GM12878 (cell line): ENCODE data around the gene NRXN3. TPM values are rescaled to one million over a fixed set of nuclear protein-coding genes. Genes with fewer than 3 reads are reported as not detected.

Source experiments
- ATAC-seq: fragments of 200-7000 bp; cut with Tn5 transposase; 3 replicates; pipeline ENCODE4 v1.9.1; 2020; ENCODE audit warnings: mild to moderate bottlenecking, moderate library complexity
- BruUV-seq: library from RNA; stranded (reverse); fragments of 400-500 nt; replicated peaks from 2 replicates; lab custom pipeline; 2021; lab: Mats Ljungman, UMichigan
- CTCF ChIA-PET: fragments of 300-600 bp; sonication (Branson Sonifier 250); formaldehyde crosslinking; extraction: SDS; loops from one replicate; lab custom pipeline; 2021; ENCODE audit warnings: inconsistent platforms; lab: Yijun Ruan, JAX
- POLR2A ChIA-PET: fragments of 350-600 bp; formaldehyde crosslinking; extraction: SDS; loops from one replicate; lab custom pipeline; 2021; ENCODE audit warnings: inconsistent platforms; lab: Charles Lee
- RAD21 ChIA-PET: fragments of 300-600 bp; sonication (Branson Sonifier 250); formaldehyde crosslinking; loops from one replicate; lab custom pipeline; 2023; ENCODE audit warnings: antibody characterized with exemption; ENCODE audit not compliant: unreplicated experiment; lab: Charles Lee
- SMC1A ChIA-PET: fragments of 300-600 bp; sonication (Branson Sonifier 250); formaldehyde crosslinking; loops from one replicate; lab custom pipeline; 2023; ENCODE audit not compliant: unreplicated experiment, uncharacterized antibody; lab: Charles Lee
- DNase-seq: peaks from one replicate; pipeline ENCODE4 v3.0.0-alpha.2; 2011; ENCODE audit warnings: low read depth, low spot score
- FAIRE-seq: peaks from 3 replicates; lab custom pipeline; 2011; peaks lifted over from hg19 to GRCh38; lab: Jason Lieb, UNC
- H2AFZ ChIP-seq: 2 replicates; pipeline ENCODE4 v1.6.0; 2011; ENCODE audit warnings: low read depth, low read length, control low read depth; ENCODE audit not compliant: control insufficient read depth
- H3K27ac ChIP-seq: 2 replicates; pipeline ENCODE4 v1.5.1; 2011; ENCODE audit warnings: control low read depth; ENCODE audit not compliant: control insufficient read depth, insufficient read depth
- H3K27me3 ChIP-seq, 2 experiments: replicated peaks in 1 of 2; 2 replicates each; pipeline versions ENCODE4 v1.6.0 to v1.6.1; 2011; ENCODE audit warnings: low read length in 1 of 2; ENCODE audit not compliant: control insufficient read depth in 2 of 2, insufficient read depth in 2 of 2
- H3K36me3 ChIP-seq, 2 experiments: 2 replicates each; pipeline ENCODE4 v1.5.1; 2011; ENCODE audit warnings: low read length in 1 of 2; ENCODE audit not compliant: control insufficient read depth in 2 of 2, insufficient read depth in 2 of 2
- H3K4me1 ChIP-seq: 2 replicates; pipeline ENCODE4 v1.6.1; 2011; ENCODE audit warnings: mild to moderate bottlenecking, low read length, moderate library complexity, mixed read lengths; ENCODE audit not compliant: control insufficient read depth, insufficient read depth
- H3K4me2 ChIP-seq: 2 replicates; pipeline ENCODE4 v1.6.0; 2011; ENCODE audit warnings: control low read depth; ENCODE audit not compliant: control insufficient read depth, insufficient read depth
- H3K4me3 ChIP-seq: fragments of 200-600 bp; sonication (generic); 2 replicates; pipeline ENCODE4 v1.5.1; 2016
- H3K79me2 ChIP-seq: 2 replicates; pipeline ENCODE4 v1.6.0; 2011; ENCODE audit warnings: low read length; ENCODE audit not compliant: control insufficient read depth, insufficient read depth
- H3K9ac ChIP-seq: 2 replicates; pipeline ENCODE4 v1.8.0; 2011; ENCODE audit warnings: low read length, control low read depth, mixed read lengths; ENCODE audit not compliant: control insufficient read depth, insufficient read depth
- H3K9me3 ChIP-seq: replicated peaks from 3 replicates; pipeline ENCODE4 v1.5.1; 2011; ENCODE audit warnings: mild to moderate bottlenecking, low read length; ENCODE audit not compliant: control insufficient read depth, insufficient read depth
- H4K20me1 ChIP-seq: 2 replicates; pipeline ENCODE4 v1.6.0; 2011; ENCODE audit not compliant: control insufficient read depth, insufficient read depth
- CHD4 ChIP-seq: fragments of 200-600 bp; sonication (generic); IDR thresholded peaks from 2 replicates; pipeline ENCODE4 v1.6.1; 2016; ENCODE audit warnings: mild to moderate bottlenecking
- FOS ChIP-seq: IDR thresholded peaks from 3 replicates; pipeline ENCODE4 v1.6.1; 2011; ENCODE audit warnings: borderline replicate concordance; ENCODE audit not compliant: insufficient read length; ENCODE audit errors: extremely low read depth
- HDAC2 ChIP-seq: fragments of 200-600 bp; sonication (generic); IDR thresholded peaks from 2 replicates; pipeline ENCODE4 v1.6.1; 2017
- KDM1A ChIP-seq: fragments of 200-600 bp; sonication (generic); IDR thresholded peaks from 2 replicates; pipeline ENCODE4 v1.6.1; 2016; ENCODE audit warnings: borderline replicate concordance
- SMC3 ChIP-seq: IDR thresholded peaks from 2 replicates; pipeline ENCODE4 v1.6.1; 2011; ENCODE audit warnings: low read length, improper control_type of control experiment, borderline replicate concordance
- STAT1 ChIP-seq: fragments of 450-650 bp; conservative IDR thresholded peaks from 2 replicates; pipeline ENCODE4 v1.6.1; 2014; ENCODE audit warnings: antibody characterized with exemption, mild to moderate bottlenecking
- TCF7 ChIP-seq: IDR thresholded peaks from 2 replicates; pipeline ENCODE4 v1.6.1; 2014; ENCODE audit warnings: antibody characterized with exemption, borderline replicate concordance
- ZNF384 ChIP-seq: IDR thresholded peaks from 2 replicates; pipeline ENCODE4 v1.6.1; 2012; ENCODE audit warnings: low read depth, mild to moderate bottlenecking, low read length, improper control_type of control experiment, borderline replicate concordance
- ZSCAN29 ChIP-seq: fragments of 450-650 bp; IDR thresholded peaks from 2 replicates; pipeline ENCODE4 v1.6.1; 2017; ENCODE audit warnings: mild to moderate bottlenecking, moderate library complexity
- WGBS: methylation state at CpG from one replicate; pipeline ENCODE4 v1.1.6; 2016; ENCODE audit warnings: low lambda C conversion rate; ENCODE audit not compliant: insufficient replicate concordance, insufficient coverage; ENCODE audit errors: missing lambda C conversion rate; 5-methylcytosine and 5-hydroxymethylcytosine counted together
- in situ Hi-C: fragments of 300-500 bp; cut with MboI; formaldehyde crosslinking; loops from 9 replicates; pipeline ENCODE4 v1.14.3; 2018; ENCODE audit warnings: mixed read lengths
- intact Hi-C: fragments of 100-400 bp; cut with micrococcal nuclease; formaldehyde crosslinking; loops from one replicate; pipeline ENCODE4 v1.14.2; 2022; ENCODE audit not compliant: unreplicated experiment
- polyA plus RNA-seq, 11 experiments: library from polyadenylated mRNA; depleted of rRNA in 4 of 11; unstranded in 6 of 11; stranded (reverse) in 5 of 11; fragments of >200 nt; fragmentation: Nextera tagmentation in 4 of 11; fragmentation: Illumina TruSeq in 1 of 11; extraction: Ambion mirVana in 4 of 11; extraction: Trizol in 1 of 11; gene quantifications; 1 replicate in 1 of 11; 2 replicates in 10 of 11; pipeline versions ENCODE4 v1.2.1 to v1.2.3, GENCODE V29; 2011 to 2016; ENCODE audit warnings: inconsistent platforms in 2 of 11, missing spikeins in 2 of 11, low read depth in 1 of 11
- total RNA-seq, 4 experiments: library from RNA; depleted of rRNA in 3 of 4; stranded (reverse); fragments of >200 nt in 3 of 4; fragmentation: Illumina TruSeq in 1 of 4; extraction: Trizol in 1 of 4; gene quantifications; 2 replicates each; pipeline versions ENCODE4 v1.2.1 to v1.2.3, GENCODE V29; 2013 to 2021
- TF ChIP-seq, protein P1 (sequence below): fragments of 450-650 bp; formaldehyde crosslinking; IDR thresholded peaks from 2 replicates; pipeline ENCODE4 v1.5.0; 2022; ENCODE audit warnings: mild to moderate bottlenecking, missing genetic modification characterization
- TF ChIP-seq, protein P2 (sequence below): fragments of 450-650 bp; IDR thresholded peaks from 2 replicates; pipeline ENCODE4 v1.6.1; 2018; ENCODE audit warnings: mild to moderate bottlenecking, low read depth, moderate library complexity; ENCODE audit not compliant: partially characterized antibody
- TF ChIP-seq, protein P3 (sequence below): IDR thresholded peaks from 2 replicates; pipeline ENCODE4 v1.6.1; 2012; ENCODE audit warnings: low read length, inconsistent platforms

NRXN3 gene
- total and polyA plus RNA-seq, 10 of the 15 experiments (the other 5 are each of a cell fraction or from before 2014, with no cell fraction given): 0.52 to 3.3 (median 1.4) TPM

DNA sequence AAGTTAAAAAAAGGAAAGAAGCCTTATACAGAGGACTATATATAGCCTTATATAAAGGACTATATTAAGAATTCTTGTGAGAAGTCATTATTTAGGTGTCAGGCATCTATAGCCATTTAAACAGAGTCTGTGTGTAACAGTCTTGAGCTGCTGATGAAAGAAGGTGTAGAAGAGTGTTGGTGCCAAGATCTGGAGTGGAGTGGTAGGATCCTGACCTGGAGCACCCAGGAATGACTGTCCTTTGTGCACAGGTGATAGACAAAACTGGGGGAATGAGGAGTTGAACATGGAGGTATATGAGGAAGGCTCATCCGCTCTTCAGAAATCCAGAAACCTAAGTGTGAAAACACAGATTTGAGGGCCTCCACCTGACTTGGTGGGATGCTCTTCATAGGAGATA lies 747.3 kb downstream of the NRXN3 start (continued):
- TF ChIP-seq, protein P1, sequence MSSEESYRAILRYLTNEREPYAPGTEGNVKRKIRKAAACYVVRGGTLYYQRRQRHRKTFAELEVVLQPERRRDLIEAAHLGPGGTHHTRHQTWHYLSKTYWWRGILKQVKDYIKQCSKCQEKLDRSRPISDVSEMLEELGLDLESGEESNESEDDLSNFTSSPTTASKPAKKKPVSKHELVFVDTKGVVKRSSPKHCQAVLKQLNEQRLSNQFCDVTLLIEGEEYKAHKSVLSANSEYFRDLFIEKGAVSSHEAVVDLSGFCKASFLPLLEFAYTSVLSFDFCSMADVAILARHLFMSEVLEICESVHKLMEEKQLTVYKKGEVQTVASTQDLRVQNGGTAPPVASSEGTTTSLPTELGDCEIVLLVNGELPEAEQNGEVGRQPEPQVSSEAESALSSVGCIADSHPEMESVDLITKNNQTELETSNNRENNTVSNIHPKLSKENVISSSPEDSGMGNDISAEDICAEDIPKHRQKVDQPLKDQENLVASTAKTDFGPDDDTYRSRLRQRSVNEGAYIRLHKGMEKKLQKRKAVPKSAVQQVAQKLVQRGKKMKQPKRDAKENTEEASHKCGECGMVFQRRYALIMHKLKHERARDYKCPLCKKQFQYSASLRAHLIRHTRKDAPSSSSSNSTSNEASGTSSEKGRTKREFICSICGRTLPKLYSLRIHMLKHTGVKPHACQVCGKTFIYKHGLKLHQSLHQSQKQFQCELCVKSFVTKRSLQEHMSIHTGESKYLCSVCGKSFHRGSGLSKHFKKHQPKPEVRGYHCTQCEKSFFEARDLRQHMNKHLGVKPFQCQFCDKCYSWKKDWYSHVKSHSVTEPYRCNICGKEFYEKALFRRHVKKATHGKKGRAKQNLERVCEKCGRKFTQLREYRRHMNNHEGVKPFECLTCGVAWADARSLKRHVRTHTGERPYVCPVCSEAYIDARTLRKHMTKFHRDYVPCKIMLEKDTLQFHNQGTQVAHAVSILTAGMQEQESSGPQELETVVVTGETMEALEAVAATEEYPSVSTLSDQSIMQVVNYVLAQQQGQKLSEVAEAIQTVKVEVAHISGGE (CRISPR knock-in tag): no peak
- TF ChIP-seq, all 136 proteins: peak for 0

DNA sequence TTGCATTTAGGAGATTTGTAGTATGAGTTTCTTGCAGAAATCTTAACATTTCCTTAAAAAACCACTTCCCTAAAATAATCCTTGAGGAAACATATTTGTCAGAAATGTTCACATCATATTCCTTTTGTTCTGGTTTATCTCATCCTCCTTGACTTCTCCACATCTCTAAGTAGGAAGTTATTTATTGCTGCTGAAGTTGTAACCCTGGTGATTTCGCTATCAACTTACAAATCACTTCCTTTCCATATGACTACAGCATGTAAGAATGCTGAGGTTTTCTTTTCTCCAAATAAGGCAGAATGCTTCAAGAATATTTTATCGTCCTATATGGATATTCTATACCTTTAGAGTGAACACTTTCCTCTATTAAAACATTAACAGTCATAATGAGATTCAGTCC lies 751.7 kb downstream of the NRXN3 start:
- ATAC-seq (no peak), FAIRE-seq (no peak), DNase-seq (no peak)
- SMC1A ChIA-PET: no interaction called here
- Histone ChIP-seq H3K36me3 (no peaks in the 10 kb centered on the region), H4K20me1 (no peaks in the 10 kb centered on the region), H3K27ac (no peak overlapping the region), H3K9me3 (no peaks in the 10 kb centered on the region), H3K4me1 (no peaks in the 10 kb centered on the region), H2AFZ (no peak overlapping the region), H3K27me3 (no peaks in the 10 kb centered on the region), H3K79me2 (no peaks in the 10 kb centered on the region), H3K4me3 (no peak overlapping the region), H3K4me2 (no peak overlapping the region), H3K9ac (no peak overlapping the region)
- BruUV-seq: no TSS peak
- in situ Hi-C loops: no loop called here
- intact Hi-C loops: no loop called here
- CTCF ChIA-PET: interaction anchor here (1.1 kb wide), 1 partner anchor 12 kb away, joined by 3 read pairs; no protein-coding TSS in a partner anchor
- 0% methylated on average over 2 of the region's 2 CpGs for WGBS
- POLR2A ChIA-PET: no interaction called here
- RAD21 ChIA-PET: no interaction called here
- TF ChIP-seq ZSCAN29: no peak
- TF ChIP-seq KDM1A: no peak
- TF ChIP-seq FOS: no peak
- no peak for TF ChIP-seq STAT1
- no peak for TF ChIP-seq TCF7
- no peak for TF ChIP-seq CHD4
- TF ChIP-seq ZNF384: no peak
- no peak for TF ChIP-seq HDAC2
- TF ChIP-seq, protein P2, sequence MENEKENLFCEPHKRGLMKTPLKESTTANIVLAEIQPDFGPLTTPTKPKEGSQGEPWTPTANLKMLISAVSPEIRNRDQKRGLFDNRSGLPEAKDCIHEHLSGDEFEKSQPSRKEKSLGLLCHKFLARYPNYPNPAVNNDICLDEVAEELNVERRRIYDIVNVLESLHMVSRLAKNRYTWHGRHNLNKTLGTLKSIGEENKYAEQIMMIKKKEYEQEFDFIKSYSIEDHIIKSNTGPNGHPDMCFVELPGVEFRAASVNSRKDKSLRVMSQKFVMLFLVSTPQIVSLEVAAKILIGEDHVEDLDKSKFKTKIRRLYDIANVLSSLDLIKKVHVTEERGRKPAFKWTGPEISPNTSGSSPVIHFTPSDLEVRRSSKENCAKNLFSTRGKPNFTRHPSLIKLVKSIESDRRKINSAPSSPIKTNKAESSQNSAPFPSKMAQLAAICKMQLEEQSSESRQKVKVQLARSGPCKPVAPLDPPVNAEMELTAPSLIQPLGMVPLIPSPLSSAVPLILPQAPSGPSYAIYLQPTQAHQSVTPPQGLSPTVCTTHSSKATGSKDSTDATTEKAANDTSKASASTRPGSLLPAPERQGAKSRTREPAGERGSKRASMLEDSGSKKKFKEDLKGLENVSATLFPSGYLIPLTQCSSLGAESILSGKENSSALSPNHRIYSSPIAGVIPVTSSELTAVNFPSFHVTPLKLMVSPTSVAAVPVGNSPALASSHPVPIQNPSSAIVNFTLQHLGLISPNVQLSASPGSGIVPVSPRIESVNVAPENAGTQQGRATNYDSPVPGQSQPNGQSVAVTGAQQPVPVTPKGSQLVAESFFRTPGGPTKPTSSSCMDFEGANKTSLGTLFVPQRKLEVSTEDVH: no peak
- no peak for TF ChIP-seq SMC3
- TF ChIP-seq, protein P3, sequence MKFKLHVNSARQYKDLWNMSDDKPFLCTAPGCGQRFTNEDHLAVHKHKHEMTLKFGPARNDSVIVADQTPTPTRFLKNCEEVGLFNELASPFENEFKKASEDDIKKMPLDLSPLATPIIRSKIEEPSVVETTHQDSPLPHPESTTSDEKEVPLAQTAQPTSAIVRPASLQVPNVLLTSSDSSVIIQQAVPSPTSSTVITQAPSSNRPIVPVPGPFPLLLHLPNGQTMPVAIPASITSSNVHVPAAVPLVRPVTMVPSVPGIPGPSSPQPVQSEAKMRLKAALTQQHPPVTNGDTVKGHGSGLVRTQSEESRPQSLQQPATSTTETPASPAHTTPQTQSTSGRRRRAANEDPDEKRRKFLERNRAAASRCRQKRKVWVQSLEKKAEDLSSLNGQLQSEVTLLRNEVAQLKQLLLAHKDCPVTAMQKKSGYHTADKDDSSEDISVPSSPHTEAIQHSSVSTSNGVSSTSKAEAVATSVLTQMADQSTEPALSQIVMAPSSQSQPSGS: no peak
- TF ChIP-seq, all 136 proteins: peak for 0
